Measurements from ENCODE around the gene TENM4.

GRCh38 chr11:78646564-78647185, 794.2 kb downstream of the TENM4 start:
- TF ChIP-seq RARB (CRISPR knock-in tag; IDR thresholded peaks at IDR 0.05): no peak
- TF ChIP-seq ARNTL (CRISPR knock-in tag; IDR thresholded peaks at IDR 0.05; ENCODE audit: borderline replicate concordance, low read depth): no peak
- no peak for TF ChIP-seq ESRRG (CRISPR knock-in tag; IDR thresholded peaks at IDR 0.05)
- no peak for TF ChIP-seq ZC3H10 (CRISPR knock-in tag; IDR thresholded peaks at IDR 0.05)
- TF ChIP-seq PATZ1 (CRISPR knock-in tag; IDR thresholded peaks at IDR 0.05; ENCODE audit: borderline replicate concordance): no peak
- TF ChIP-seq BACH2 (CRISPR knock-in tag; IDR thresholded peaks at IDR 0.05; ENCODE audit: borderline replicate concordance): no peak
